OCI-LY7 (cell line): ENCODE data around the gene SFI1. TPM values are rescaled to one million over a fixed set of nuclear protein-coding genes. Genes with fewer than 3 reads are reported as not detected.

Source experiments
- BruUV-seq: library from RNA; stranded (reverse); fragments of 400-500 nt; replicated peaks from 2 replicates; lab custom pipeline; 2021; lab: Mats Ljungman, UMichigan
- CTCF ChIA-PET: fragments of 300-600 bp; sonication (Branson Sonifier 250); formaldehyde crosslinking; loops from one replicate; lab custom pipeline; 2022; ENCODE audit warnings: antibody characterized with exemption; ENCODE audit not compliant: unreplicated experiment; lab: Charles Lee
- POLR2A ChIA-PET: fragments of 300-600 bp; sonication (Branson Sonifier 250); formaldehyde crosslinking; loops from one replicate; lab custom pipeline; 2022; ENCODE audit warnings: antibody characterized with exemption; lab: Charles Lee
- DNase-seq: peaks from one replicate; pipeline ENCODE4 v3.0.0-alpha.2; 2015; ENCODE audit warnings: low spot score
- H2AFZ ChIP-seq: fragments of 200-600 bp; sonication (generic), shearing (Covaris generic); 2 replicates; pipeline ENCODE4 v1.6.1; 2014; ENCODE audit warnings: mild to moderate bottlenecking, antibody characterized with exemption, low read length, moderate library complexity
- H3K27ac ChIP-seq: fragments of 200-600 bp; sonication (generic); 2 replicates; pipeline ENCODE4 v1.5.1; 2014; ENCODE audit warnings: mixed run types, low read depth, mild to moderate bottlenecking, moderate library complexity, low read length, inconsistent platforms; ENCODE audit not compliant: poor library complexity, severe bottlenecking
- H3K36me3 ChIP-seq: fragments of 200-600 bp; sonication (generic); 2 replicates; pipeline ENCODE4 v1.6.1; 2014; ENCODE audit warnings: mild to moderate bottlenecking, antibody characterized with exemption, low read length, moderate library complexity, mixed read lengths; ENCODE audit not compliant: insufficient read depth
- H3K4me1 ChIP-seq: fragments of 200-600 bp; sonication (generic); 2 replicates; pipeline ENCODE4 v1.5.1; 2014; ENCODE audit warnings: mild to moderate bottlenecking, low read length; ENCODE audit not compliant: insufficient read depth, poor library complexity, severe bottlenecking
- H3K4me2 ChIP-seq: fragments of 200-600 bp; sonication (generic); 2 replicates; pipeline ENCODE4 v1.6.1; 2014; ENCODE audit warnings: mild to moderate bottlenecking, low read length
- H3K4me3 ChIP-seq: fragments of 200-600 bp; sonication (generic); 2 replicates; pipeline ENCODE4 v1.5.1; 2014; ENCODE audit warnings: mild to moderate bottlenecking, low read depth, low read length; ENCODE audit not compliant: poor library complexity, severe bottlenecking
- H3K79me2 ChIP-seq: fragments of 200-600 bp; sonication (generic); 2 replicates; pipeline ENCODE4 v1.6.1; 2016; ENCODE audit warnings: low read depth, mild to moderate bottlenecking, low read length, moderate library complexity, mixed read lengths; ENCODE audit not compliant: insufficient read depth
- H3K9me2 ChIP-seq: fragments of 200-600 bp; sonication (generic); 2 replicates; pipeline ENCODE4 v1.6.1; 2016; ENCODE audit warnings: mild to moderate bottlenecking, low read length, mixed read lengths; ENCODE audit not compliant: insufficient read depth
- H3K9me3 ChIP-seq: fragments of 200-600 bp; sonication (generic); 2 replicates; pipeline ENCODE4 v1.6.1; 2014; ENCODE audit warnings: mild to moderate bottlenecking, mixed run types, low read length, mixed read lengths
- H4K20me1 ChIP-seq: fragments of 200-600 bp; sonication (generic); 2 replicates; pipeline ENCODE4 v1.6.1; 2014; ENCODE audit warnings: mild to moderate bottlenecking, antibody characterized with exemption, low read length, moderate library complexity, mixed read lengths; ENCODE audit not compliant: insufficient read depth
- EZH2phosphoT487 ChIP-seq: fragments of 200-600 bp; sonication (generic); IDR thresholded peaks from 2 replicates; pipeline ENCODE4 v1.6.1; 2018; ENCODE audit warnings: low read depth, borderline replicate concordance, mild to moderate bottlenecking, mixed run types, antibody characterized with exemption, low read length, moderate library complexity, mixed read lengths
- intact Hi-C: fragments of 100-400 bp; cut with micrococcal nuclease; formaldehyde crosslinking; loops from one replicate; pipeline ENCODE4 v1.10.0; 2022; ENCODE audit not compliant: unreplicated experiment
- total RNA-seq, 2 experiments: library from RNA; depleted of rRNA in 1 of 2; stranded (reverse); fragments of >200 nt in 1 of 2; shearing (Covaris generic) in 1 of 2; gene quantifications; 2 replicates each; pipeline ENCODE4 v1.2.3, GENCODE V29; 2014 to 2022
- TF ChIP-seq, protein P1 (sequence below): fragments of 200-600 bp; sonication (generic); conservative IDR thresholded peaks from 2 replicates; pipeline ENCODE4 v1.5.1; 2014; ENCODE audit warnings: mild to moderate bottlenecking, antibody characterized with exemption, low read length, moderate library complexity, mixed read lengths

SFI1 gene
- total RNA-seq, 2 experiments from 2014 or later = 72.6 to 132 TPM

DNA sequence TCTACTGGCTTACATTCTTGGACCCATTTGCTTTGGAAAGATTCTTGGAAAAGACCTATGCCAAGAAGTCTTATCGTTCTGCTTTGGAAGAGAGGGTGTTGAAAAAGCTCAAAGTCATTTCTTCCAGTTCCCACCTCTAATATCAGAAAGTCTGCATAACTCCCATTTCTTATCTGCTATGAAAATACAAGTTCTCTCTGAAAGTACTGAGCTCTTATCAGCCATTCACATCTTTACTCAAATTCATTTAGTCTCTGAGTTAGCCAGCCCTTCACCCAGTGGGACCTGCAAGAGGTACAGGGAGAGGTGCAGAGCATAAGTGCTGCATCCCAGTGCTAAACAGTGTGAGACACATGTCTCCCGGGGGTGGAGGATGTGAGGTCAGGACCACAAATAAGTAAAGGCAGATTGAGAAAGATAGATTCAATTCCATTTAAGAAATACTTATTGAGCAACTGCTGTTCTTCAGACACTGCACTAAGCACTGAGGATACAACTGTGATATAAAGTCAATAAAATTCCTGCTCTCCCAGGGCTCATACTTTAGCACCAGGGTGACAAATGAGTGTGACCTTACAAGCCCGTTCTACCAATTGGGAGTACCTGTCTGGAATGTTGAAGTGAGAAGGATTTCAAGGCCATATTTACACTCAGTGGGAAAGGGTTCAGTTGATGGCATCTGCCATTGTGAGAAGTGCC lies 89.0 kb downstream of the SFI1 start:
- H3K79me2 ChIP-seq = no peaks in the 10 kb centered on the region
- H3K36me3 ChIP-seq = peaks cover 83% of the 10 kb centered on the region
- no peaks in the 10 kb centered on the region for H3K9me2 ChIP-seq
- ChIA-PET POLR2A (interaction anchor here (0.6 to 1.1 kb wide), 2 partner anchors 24 to 77 kb away, joined by 3 read pairs; partner anchors contain the start of gene PISD), CTCF (no interaction called here)
- H2AFZ ChIP-seq = no peak overlapping the region
- H3K27ac ChIP-seq = no peak overlapping the region
- intact Hi-C loops = no loop called here
- BruUV-seq = no TSS peak
- H3K9me3 ChIP-seq = no peaks in the 10 kb centered on the region
- no peaks in the 10 kb centered on the region for H3K4me1 ChIP-seq
- TF ChIP-seq, protein P1, sequence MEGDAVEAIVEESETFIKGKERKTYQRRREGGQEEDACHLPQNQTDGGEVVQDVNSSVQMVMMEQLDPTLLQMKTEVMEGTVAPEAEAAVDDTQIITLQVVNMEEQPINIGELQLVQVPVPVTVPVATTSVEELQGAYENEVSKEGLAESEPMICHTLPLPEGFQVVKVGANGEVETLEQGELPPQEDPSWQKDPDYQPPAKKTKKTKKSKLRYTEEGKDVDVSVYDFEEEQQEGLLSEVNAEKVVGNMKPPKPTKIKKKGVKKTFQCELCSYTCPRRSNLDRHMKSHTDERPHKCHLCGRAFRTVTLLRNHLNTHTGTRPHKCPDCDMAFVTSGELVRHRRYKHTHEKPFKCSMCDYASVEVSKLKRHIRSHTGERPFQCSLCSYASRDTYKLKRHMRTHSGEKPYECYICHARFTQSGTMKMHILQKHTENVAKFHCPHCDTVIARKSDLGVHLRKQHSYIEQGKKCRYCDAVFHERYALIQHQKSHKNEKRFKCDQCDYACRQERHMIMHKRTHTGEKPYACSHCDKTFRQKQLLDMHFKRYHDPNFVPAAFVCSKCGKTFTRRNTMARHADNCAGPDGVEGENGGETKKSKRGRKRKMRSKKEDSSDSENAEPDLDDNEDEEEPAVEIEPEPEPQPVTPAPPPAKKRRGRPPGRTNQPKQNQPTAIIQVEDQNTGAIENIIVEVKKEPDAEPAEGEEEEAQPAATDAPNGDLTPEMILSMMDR = no peak
- TF ChIP-seq EZH2phosphoT487 = no peak
- DNase-seq = no peak
- H3K4me3 ChIP-seq = no peak overlapping the region
- no peaks in the 10 kb centered on the region for H4K20me1 ChIP-seq
- no peak overlapping the region for H3K4me2 ChIP-seq

DNA sequence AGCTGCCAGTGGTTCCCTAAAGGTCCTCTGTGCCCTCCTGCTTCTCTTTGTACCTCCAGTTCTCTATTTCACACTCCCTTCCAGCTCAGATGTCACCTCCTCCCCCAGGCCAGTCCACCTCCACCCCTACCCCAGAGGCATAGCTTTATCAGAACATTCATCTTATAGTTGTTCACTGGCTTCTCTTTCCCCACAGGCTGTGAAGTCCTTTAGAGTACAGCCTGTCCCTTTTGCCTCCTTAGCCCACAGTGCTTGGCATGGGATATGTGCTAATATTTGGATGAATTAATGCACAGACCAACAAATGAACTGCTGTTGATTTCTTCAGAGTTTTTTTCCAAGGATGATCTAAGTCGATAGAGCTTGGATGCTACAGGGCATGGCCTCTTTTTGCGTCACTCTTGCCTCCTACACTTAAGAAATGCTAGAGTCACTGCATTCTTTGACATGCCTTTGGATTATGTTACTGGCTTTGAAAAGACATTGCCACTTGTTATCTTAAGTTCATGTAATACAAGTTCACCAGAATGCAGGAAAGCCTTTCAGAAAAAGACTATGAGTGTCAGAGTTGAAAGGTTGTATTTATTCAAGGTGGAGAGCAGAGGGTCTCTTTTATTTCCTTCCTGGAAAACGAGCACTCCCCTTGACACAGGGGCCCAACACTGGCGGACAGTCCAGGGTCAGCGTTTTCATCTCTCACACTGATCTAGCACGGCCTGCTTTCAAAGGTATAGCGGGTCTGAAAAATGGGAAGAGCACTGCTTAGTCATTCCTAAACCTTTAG lies 90.0 kb downstream of the SFI1 start:
- Histone ChIP-seq H2AFZ (no peak overlapping the region), H3K36me3 (peaks cover 74% of the 10 kb centered on the region), H3K9me3 (no peaks in the 10 kb centered on the region), H3K9me2 (no peaks in the 10 kb centered on the region), H4K20me1 (no peaks in the 10 kb centered on the region), H3K27ac (no peak overlapping the region), H3K4me2 (no peak overlapping the region), H3K79me2 (no peaks in the 10 kb centered on the region), H3K4me1 (no peaks in the 10 kb centered on the region), H3K4me3 (no peak overlapping the region)
- no TSS peak for BruUV-seq
- CTCF ChIA-PET = no interaction called here
- no peak for TF ChIP-seq EZH2phosphoT487
- TF ChIP-seq, protein P1 = no peak
- no peak for DNase-seq
- intact Hi-C loops = no loop called here
- POLR2A ChIA-PET = interaction anchor here (0.6 kb wide), 2 partner anchors 25 to 155 kb away, joined by 3 to 5 read pairs; no protein-coding TSS in a partner anchor
